GM21723 (cell line): ENCODE data around the gene B4GALNT1.

Experiments
- ATAC-seq: cut with Tn5 transposase; IDR thresholded peaks from one replicate; pipeline ENCODE4 v1.9.1; 2021; ENCODE audit warnings: mild to moderate bottlenecking, moderate library complexity; ENCODE audit not compliant: unreplicated experiment

The B4GALNT1 gene

GRCh38 chr12:57609781-57610553, 23.0 kb downstream of the B4GALNT1 start:
- no peak for ATAC-seq

- ATAC-seq, result no peak
These were observed 23.8 kb downstream of the B4GALNT1 start for GRCh38 chr12:57609101-57609780.

- ATAC-seq, result no peak
These were observed 24.9 kb downstream of the B4GALNT1 start for GRCh38 chr12:57607958-57608663.

GRCh38 chr12:57606821-57607220, 26.2 kb downstream of the B4GALNT1 start:
- ATAC-seq, result no peak

GRCh38 chr12:57606399-57606798, 26.6 kb downstream of the B4GALNT1 start:
- ATAC-seq, result no peak

GRCh38 chr12:57605811-57606311, 27.1 kb downstream of the B4GALNT1 start:
- no peak for ATAC-seq

GRCh38 chr12:57604992-57605810, 27.8 kb downstream of the B4GALNT1 start:
- ATAC-seq, result peak; percentile 48

- ATAC-seq, result peak; percentile 65
These were observed 28.5 kb downstream of the B4GALNT1 start, which contains the start of gene DTX3 for GRCh38 chr12:57604454-57604991. Gene DTX3, plus strand, starts transcription at chr12:57604824. Its CDS starts 1,694 bp downstream, at chr12:57606518.

- no peak for ATAC-seq
These were observed 29.1 kb downstream of the B4GALNT1 start for GRCh38 chr12:57603815-57604453.

- ATAC-seq, result no peak
These were observed 29.7 kb downstream of the B4GALNT1 start for GRCh38 chr12:57603324-57603723.

- no peak for ATAC-seq
These were observed 30.5 kb downstream of the B4GALNT1 start for GRCh38 chr12:57602544-57602943.

GRCh38 chr12:57600395-57600794, 32.6 kb downstream of the B4GALNT1 start:
- ATAC-seq, result no peak

- ATAC-seq, result no peak
These were observed 39.8 kb downstream of the B4GALNT1 start for GRCh38 chr12:57593187-57593586.

GRCh38 chr12:57592551-57593165, 40.3 kb downstream of the B4GALNT1 start:
- ATAC-seq, result no peak

GRCh38 chr12:57591782-57592325, 41.1 kb downstream of the B4GALNT1 start:
- ATAC-seq, result peak; percentile 14

- ATAC-seq, result peak; percentile 95
These were observed 41.9 kb downstream of the B4GALNT1 start, which contains the start of gene PIP4K2C for GRCh38 chr12:57590864-57591781. Gene PIP4K2C, plus strand, starts transcription at chr12:57591192. Its CDS starts 98 bp downstream, at chr12:57591290.

GRCh38 chr12:57590479-57590863, 42.5 kb downstream of the B4GALNT1 start:
- ATAC-seq, result peak; percentile 15
